Fibroblast of the conjunctiva (primary cell): ENCODE data around the gene SLC2A4RG.
A peak's percentile ranks its signal among the peaks of the same experiment; 100 is the strongest.

Source experiments
- DNase-seq: peaks from one replicate; pipeline ENCODE4 v3.0.0-alpha.2; 2010; ENCODE audit warnings: low read depth

Gene SLC2A4RG, protein sequence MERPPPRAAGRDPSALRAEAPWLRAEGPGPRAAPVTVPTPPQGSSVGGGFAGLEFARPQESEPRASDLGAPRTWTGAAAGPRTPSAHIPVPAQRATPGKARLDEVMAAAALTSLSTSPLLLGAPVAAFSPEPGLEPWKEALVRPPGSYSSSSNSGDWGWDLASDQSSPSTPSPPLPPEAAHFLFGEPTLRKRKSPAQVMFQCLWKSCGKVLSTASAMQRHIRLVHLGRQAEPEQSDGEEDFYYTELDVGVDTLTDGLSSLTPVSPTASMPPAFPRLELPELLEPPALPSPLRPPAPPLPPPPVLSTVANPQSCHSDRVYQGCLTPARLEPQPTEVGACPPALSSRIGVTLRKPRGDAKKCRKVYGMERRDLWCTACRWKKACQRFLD

DNA sequence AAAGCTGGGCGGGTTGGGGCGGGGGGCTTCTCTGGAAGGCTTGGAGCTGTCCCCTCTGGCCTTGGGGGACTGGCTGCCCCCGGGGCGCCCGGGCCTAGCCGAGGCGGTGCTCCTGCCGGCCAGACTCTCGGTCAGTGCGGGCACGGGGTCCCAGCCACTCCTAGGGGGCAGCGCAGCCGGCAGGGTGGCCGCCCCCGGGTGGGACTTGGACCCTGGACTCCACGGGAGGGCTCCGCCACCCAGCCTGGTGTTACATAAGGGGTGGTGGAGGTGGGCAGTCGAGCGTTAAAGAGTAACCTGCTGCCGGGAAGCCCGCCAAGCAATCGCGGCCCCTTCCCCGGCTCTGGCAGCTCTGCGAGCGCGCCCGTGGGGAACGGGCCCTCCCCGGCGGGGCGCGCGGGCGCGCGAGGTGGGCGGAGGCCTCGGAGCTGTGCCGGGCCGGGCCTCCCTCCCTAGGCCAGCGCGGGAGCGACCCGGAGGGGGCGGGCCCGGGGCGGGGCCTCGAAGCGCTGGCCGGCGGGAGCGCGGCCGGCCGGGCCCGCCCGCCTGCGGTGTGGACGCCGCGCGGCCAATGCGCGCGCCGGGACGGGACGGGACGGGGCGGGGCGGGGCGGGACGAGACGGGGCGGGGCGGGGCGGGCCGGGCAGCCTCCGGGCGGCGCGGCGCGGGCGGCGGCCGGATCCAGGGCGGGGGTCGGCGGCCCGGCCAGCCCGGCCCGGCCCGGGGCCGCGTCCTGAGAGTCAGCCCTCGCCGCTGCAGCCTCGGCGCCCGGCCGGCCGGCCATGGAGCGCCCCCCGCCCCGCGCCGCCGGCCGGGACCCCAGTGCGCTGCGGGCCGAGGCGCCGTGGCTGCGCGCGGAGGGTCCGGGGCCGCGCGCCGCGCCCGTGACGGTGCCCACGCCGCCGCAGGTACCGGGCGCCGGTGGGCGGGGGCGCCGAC lies at the start of gene SLC2A4RG:
TSS of gene SLC2A4RG (plus strand) at position 647 of the 940 bp plus-strand sequence. CDS start at position 784, 137 bp downstream.
- DNase-seq = peak; percentile 26

GRCh38 chr20:63690003-63690897 lies 49.3 kb upstream of the SLC2A4RG start:
- DNase-seq = no peak

DNA sequence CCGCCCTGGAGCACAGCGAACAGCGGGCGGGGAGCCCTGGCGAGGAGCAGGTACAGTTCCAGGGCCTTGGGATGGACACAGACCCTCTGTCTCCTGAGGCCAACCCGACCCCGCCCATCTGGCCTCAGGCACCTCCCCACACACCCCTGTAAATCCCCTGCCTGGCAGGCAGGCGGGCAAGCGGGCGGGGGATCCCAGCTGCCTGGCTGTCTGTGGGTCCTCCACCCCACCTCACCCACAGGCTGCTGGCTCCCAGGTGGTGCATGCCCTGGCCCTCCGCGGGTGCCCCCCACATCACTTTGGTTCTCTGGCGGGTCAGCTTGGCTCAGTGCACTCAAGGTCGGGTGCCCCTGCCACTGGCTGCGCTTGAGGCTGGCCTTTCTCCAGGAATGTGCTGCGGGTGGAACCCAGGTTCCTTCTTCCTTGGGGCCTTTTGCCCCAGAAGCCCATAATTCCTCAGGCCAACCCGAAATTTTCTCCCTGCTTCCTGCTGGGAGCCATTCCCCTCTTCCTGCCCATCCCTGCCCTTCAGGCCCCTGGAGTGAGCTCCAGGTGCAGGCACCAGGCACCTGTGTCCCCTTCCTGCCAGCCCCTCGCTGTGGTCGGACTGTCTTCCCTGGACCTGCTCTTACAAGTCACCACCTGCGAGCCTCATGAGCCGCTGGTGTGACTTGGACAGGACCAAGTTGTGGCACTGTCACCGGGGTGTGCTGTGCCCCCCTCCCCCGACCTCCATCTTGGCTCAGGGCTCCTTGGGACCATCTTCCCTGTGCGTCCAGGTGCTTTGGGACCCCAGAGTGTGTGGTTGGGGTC lies 48.5 kb upstream of the SLC2A4RG start:
- no peak for DNase-seq

- no peak for DNase-seq
Measured at GRCh38 chr20:63691711-63692435, 47.7 kb upstream of the SLC2A4RG start.

GRCh38 chr20:63692436-63693082 lies 47.0 kb upstream of the SLC2A4RG start:
- no peak for DNase-seq

GRCh38 chr20:63693083-63693732 lies 46.4 kb upstream of the SLC2A4RG start:
- DNase-seq = no peak

- DNase-seq = no peak
Measured at GRCh38 chr20:63693733-63694583, 45.6 kb upstream of the SLC2A4RG start.

DNA sequence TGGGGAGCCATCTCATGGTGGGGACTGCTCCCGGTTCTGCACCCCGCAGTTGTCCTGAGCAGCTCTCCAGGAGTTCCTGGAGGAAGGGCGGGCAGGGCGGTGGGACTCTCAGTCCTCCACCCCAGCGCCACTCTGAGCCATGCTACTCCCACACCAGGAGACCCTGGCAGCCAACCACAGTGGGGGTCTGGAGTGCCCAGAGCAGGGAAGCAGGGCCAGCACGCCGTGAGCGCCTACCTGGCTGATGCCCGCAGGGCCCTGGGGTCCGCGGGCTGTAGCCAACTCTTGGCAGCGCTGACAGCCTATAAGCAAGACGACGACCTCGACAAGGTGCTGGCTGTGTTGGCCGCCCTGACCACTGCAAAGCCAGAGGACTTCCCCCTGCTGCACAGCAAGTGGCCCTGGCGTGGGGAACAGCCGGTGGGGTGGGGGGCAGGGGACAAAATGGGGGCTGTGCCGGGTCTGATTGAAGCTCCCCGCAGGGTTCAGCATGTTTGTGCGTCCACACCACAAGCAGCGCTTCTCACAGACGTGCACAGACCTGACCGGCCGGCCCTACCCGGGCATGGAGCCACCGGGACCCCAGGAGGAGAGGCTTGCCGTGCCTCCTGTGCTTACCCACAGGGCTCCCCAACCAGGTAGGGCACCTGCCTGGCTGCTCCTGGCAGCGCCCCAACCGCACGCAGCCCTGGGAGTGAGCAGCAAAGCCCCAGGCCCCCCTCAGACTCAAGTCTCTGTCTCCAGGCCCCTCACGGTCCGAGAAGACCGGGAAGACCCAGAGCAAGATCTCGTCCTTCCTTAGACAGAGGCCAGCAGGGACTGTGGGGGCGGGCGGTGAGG lies 44.8 kb upstream of the SLC2A4RG start:
- DNase-seq = no peak

DNA sequence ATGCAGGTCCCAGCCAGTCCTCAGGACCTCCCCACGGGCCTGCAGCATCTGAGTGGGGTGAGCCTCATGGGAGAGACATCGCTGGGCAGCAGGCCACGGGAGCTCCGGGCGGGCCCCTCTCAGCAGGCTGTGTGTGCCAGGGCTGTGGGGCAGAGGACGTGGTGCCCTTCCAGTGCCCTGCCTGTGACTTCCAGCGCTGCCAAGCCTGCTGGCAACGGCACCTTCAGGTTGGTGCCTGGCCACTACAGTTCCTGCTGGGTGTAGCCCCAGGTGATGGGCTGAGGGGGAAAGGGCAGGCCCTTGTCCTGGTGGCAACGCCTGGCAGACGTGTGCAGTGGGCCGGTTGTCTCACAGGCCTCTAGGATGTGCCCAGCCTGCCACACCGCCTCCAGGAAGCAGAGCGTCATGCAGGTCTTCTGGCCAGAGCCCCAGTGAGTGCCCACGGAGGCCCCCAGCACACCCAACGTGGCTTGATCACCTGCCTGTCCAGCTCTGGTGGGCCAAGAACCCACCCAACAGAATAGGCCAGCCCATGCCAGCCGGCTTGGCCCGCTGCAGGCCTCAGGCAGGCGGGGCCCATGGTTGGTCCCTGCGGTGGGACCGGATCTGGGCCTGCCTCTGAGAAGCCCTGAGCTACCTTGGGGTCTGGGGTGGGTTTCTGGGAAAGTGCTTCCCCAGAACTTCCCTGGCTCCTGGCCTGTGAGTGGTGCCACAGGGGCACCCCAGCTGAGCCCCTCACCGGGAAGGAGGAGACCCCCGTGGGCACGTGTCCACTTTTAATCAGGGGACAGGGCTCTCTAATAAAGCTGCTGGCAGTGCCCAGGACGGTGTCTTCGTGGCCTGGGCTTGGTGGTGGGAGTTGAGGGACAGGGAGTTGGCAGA lies 43.9 kb upstream of the SLC2A4RG start:
- no peak for DNase-seq

GRCh38 chr20:63696306-63696627 lies 43.3 kb upstream of the SLC2A4RG start:
- DNase-seq = no peak

DNA sequence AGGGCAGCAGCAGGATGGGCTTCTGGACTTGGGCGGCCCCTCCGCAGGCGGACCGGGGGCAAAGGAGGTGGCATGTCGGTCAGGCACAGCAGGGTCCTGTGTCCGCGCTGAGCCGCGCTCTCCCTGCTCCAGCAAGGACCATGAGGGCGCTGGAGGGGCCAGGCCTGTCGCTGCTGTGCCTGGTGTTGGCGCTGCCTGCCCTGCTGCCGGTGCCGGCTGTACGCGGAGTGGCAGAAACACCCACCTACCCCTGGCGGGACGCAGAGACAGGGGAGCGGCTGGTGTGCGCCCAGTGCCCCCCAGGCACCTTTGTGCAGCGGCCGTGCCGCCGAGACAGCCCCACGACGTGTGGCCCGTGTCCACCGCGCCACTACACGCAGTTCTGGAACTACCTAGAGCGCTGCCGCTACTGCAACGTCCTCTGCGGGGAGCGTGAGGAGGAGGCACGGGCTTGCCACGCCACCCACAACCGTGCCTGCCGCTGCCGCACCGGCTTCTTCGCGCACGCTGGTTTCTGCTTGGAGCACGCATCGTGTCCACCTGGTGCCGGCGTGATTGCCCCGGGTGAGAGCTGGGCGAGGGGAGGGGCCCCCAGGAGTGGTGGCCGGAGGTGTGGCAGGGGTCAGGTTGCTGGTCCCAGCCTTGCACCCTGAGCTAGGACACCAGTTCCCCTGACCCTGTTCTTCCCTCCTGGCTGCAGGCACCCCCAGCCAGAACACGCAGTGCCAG lies 42.8 kb upstream of the SLC2A4RG start, which contains the start of gene TNFRSF6B:
TSS of gene TNFRSF6B (plus strand) at position 25 of the 729 bp plus-strand sequence. CDS start at position 141, 116 bp downstream.
- DNase-seq = no peak

GRCh38 chr20:63697357-63697867 lies 42.2 kb upstream of the SLC2A4RG start:
- DNase-seq = no peak

- no peak for DNase-seq
Measured at GRCh38 chr20:63697868-63698545, 41.6 kb upstream of the SLC2A4RG start.

DNA sequence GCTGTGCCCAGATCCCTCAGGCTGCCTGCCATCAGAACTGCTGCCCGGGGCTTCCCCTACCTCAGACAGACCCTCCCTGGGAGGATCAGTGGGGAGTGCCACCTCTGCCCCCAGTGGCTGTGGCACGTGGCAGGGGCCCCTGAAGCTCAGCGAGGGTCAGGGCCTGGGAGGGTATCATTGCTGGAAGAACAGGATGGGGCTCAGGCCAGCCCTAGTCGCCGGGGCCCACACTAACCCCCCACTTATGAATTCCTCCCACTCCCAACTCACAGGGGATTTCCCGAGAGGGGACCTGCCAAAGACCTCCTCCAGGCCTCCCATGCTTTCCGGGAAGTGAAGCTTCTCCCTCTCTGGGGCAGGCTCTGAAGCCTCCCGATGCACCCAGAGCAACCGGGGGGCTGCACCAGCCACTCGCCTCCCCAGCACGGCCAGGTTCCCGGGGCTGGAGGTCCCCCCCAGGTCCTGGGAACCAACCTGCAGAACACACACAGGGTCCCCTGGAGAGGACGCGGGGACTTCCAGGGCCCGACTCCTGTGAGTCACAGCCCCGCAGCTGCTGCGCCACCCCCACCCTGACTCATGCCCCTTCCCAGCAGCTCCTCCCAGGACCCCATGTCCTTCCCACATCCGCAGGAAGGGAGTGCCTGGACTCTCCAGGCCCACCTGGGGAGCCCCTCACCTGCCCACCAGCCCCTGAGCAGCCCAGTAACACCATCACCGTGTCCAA lies 40.7 kb upstream of the SLC2A4RG start:
- DNase-seq = peak; percentile 71
